C4-2B (cell line): ENCODE measurements around the gene ELFN1.

ENCODE experiments used
- ZFX ChIP-seq: fragments of 450-650 bp; IDR thresholded peaks from 2 replicates; pipeline ENCODE4 v1.6.1; 2017
- TF ChIP-seq, protein P1 (sequence below): fragments of 450-650 bp; conservative IDR thresholded peaks from 2 replicates; pipeline ENCODE4 v1.5.1; 2017; ENCODE audit warnings: mild to moderate bottlenecking

DNA sequence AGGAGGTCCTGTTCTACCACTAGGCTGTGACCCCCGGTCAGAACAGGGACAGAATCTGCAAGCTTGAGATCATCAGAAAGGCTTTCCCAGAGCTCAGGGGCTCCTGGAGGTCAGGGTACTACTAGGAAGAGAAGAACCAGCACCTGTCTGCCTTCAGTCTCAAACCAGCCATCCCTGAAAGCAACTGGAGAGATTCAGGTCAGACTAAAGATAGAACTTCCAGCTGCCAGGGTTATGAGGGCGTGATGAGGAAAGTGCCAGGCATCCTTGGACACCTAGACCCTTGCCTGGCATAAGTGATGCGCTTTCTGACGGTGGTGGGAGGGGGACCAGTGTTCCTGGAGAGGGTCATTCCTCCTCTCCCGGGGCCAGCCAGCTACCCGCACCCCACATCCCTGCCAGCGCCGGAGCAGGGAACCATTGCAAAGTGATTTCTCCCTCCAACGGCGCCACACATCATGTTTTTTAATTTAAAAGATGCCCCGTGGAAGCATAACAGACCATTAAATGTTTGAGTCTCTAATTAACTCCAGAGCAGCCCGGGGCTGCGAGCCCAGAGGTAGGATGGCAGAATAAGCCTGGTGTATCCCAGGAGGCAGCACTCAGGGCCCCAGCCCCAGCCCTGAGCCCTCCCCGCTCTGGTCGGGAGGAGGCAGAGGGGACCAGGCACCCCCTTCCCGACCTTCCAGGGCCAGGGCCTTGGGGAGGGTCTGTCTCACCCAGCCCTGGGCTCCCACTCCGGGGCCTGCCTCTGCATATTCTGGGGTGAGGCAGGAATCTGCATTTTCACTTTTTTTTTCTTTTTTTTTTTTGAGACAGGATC lies 64.0 kb downstream of the ELFN1 start:
- TF ChIP-seq, protein P1, sequence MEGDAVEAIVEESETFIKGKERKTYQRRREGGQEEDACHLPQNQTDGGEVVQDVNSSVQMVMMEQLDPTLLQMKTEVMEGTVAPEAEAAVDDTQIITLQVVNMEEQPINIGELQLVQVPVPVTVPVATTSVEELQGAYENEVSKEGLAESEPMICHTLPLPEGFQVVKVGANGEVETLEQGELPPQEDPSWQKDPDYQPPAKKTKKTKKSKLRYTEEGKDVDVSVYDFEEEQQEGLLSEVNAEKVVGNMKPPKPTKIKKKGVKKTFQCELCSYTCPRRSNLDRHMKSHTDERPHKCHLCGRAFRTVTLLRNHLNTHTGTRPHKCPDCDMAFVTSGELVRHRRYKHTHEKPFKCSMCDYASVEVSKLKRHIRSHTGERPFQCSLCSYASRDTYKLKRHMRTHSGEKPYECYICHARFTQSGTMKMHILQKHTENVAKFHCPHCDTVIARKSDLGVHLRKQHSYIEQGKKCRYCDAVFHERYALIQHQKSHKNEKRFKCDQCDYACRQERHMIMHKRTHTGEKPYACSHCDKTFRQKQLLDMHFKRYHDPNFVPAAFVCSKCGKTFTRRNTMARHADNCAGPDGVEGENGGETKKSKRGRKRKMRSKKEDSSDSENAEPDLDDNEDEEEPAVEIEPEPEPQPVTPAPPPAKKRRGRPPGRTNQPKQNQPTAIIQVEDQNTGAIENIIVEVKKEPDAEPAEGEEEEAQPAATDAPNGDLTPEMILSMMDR, result no peak
- TF ChIP-seq ZFX, result no peak
